Measurements from ENCODE around the gene NAA30.

- TF ChIP-seq, protein P1, sequence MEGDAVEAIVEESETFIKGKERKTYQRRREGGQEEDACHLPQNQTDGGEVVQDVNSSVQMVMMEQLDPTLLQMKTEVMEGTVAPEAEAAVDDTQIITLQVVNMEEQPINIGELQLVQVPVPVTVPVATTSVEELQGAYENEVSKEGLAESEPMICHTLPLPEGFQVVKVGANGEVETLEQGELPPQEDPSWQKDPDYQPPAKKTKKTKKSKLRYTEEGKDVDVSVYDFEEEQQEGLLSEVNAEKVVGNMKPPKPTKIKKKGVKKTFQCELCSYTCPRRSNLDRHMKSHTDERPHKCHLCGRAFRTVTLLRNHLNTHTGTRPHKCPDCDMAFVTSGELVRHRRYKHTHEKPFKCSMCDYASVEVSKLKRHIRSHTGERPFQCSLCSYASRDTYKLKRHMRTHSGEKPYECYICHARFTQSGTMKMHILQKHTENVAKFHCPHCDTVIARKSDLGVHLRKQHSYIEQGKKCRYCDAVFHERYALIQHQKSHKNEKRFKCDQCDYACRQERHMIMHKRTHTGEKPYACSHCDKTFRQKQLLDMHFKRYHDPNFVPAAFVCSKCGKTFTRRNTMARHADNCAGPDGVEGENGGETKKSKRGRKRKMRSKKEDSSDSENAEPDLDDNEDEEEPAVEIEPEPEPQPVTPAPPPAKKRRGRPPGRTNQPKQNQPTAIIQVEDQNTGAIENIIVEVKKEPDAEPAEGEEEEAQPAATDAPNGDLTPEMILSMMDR (IDR thresholded peaks at IDR 0.05 in 2 of 3, conservative IDR thresholded peaks at IDR 0.05 in 1 of 3; ENCODE audit: borderline replicate concordance in 1 of 3, insufficient read depth in 1 of 3, low read depth in 2 of 3, low read length in 2 of 3): no peak
- TF ChIP-seq POLR2A (IDR thresholded peaks at IDR 0.05; ENCODE audit: borderline replicate concordance, extremely low read depth, insufficient read depth, insufficient read length) (no peak), EZH2phosphoT487 (IDR thresholded peaks at IDR 0.05; ENCODE audit: borderline replicate concordance) (no peak), SP1 (IDR thresholded peaks at IDR 0.05; ENCODE audit: low read depth) (no peak), ATF3 (IDR thresholded peaks at IDR 0.05) (no peak), EZH2 (IDR thresholded peaks at IDR 0.05) (no peak), CEBPB (IDR thresholded peaks at IDR 0.05; ENCODE audit: low read depth) (no peak)
Measured at GRCh38 chr14:57461777-57462320, 71.5 kb downstream of the NAA30 start.
